ENCODE data around the gene KCNMA1. TPM values are rescaled to one million over a fixed set of nuclear protein-coding genes. Genes with fewer than 3 reads are reported as not detected.

Gene KCNMA1
- total RNA-seq, 3 donors from 2014 or later: 45.4 to 312 (median 62.4) TPM

DNA sequence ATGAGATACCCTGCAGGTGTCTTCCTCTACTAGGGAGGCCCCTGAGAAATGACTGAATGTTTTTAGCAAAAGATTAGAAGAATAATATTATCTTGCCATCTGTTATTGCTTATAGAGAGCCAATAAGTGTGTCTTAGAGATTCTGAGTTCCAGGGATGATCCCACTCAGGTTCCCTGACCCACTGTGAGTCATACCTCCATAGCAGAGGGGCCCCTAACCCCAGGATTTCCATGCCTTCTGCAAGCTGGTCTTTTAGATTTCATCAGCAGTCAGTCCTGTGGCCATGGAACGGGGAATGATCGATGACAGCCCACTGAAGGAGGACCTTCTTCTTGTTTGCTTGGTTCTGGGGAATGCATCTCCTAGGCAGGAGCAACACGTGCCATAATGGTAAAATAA is 333.4 kb downstream of the KCNMA1 start:
- ATAC-seq (no peak), DNase-seq (no peak)
- intact Hi-C loops (cut with DNase I, micrococcal nuclease): no loop called here
- H3K36me3 ChIP-seq (ENCODE audit: low read depth): no peaks in the 10 kb centered on the region
- no peak overlapping the region for H3K4me3 ChIP-seq
- TF ChIP-seq, protein P1, sequence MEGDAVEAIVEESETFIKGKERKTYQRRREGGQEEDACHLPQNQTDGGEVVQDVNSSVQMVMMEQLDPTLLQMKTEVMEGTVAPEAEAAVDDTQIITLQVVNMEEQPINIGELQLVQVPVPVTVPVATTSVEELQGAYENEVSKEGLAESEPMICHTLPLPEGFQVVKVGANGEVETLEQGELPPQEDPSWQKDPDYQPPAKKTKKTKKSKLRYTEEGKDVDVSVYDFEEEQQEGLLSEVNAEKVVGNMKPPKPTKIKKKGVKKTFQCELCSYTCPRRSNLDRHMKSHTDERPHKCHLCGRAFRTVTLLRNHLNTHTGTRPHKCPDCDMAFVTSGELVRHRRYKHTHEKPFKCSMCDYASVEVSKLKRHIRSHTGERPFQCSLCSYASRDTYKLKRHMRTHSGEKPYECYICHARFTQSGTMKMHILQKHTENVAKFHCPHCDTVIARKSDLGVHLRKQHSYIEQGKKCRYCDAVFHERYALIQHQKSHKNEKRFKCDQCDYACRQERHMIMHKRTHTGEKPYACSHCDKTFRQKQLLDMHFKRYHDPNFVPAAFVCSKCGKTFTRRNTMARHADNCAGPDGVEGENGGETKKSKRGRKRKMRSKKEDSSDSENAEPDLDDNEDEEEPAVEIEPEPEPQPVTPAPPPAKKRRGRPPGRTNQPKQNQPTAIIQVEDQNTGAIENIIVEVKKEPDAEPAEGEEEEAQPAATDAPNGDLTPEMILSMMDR (IDR thresholded peaks at IDR 0.05): no peak
- no peaks in the 10 kb centered on the region for H3K9me3 ChIP-seq
- no peaks in the 10 kb centered on the region for H3K4me1 ChIP-seq (ENCODE audit: low read depth)

DNA sequence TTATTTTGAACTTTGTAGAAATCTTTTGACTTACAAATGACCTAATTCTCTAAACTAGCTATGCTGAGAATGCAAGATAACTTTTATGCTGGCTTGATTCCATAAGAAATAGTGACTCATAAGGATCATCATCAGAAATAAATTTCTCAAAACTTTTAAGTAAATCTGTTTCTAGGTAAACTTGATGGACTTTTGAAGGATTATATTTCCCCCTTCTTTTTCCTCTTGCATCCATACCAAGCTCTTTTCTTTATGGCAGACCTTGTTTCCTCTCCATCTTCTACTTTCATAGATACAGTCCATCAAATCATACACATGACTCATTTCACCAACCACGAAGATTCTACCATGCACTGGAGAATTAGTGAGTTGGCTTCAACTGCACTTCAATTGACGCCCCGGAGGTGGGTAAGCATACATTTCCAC is 336.3 kb downstream of the KCNMA1 start:
- intact Hi-C loops (cut with DNase I, micrococcal nuclease): no loop called here
- ATAC-seq (no peak), DNase-seq (no peak)
- no peaks in the 10 kb centered on the region for H3K36me3 ChIP-seq (ENCODE audit: low read depth)
- H3K9me3 ChIP-seq: no peaks in the 10 kb centered on the region
- TF ChIP-seq, protein P1 (IDR thresholded peaks at IDR 0.05): no peak
- no peaks in the 10 kb centered on the region for H3K4me1 ChIP-seq (ENCODE audit: low read depth)
- H3K4me3 ChIP-seq: no peak overlapping the region

DNA sequence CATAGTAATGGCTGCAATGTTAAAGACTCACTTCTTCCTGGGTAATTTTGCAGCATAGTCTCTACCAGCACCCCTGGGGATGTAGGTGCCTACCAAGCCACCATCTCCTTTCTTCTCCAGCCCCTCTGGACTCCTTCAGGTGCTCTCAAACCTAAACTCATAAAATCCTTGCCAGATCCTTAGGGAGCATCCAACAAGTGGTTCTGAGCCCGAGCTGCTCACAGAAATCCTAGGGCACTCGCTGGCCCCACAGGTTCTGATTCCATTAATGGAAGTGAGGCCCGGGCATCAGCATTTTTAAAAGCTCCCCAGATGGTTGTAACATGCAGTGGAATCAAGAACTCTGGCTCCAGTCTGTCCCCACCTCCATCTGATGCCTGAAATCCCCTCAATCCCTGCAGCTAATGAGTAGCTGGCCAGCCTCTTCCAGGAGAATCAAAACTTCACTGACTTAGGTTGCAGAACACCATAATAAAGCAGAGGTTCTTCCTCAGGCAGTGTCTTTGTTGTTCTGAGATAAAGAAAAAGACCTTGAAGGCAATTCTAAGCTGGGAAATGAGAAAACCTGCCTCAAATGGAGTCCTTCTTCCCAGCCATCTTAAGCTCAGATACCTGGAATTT is 336.8 kb downstream of the KCNMA1 start:
- no peak for ATAC-seq
- H3K36me3 ChIP-seq (ENCODE audit: low read depth): no peaks in the 10 kb centered on the region
- no peaks in the 10 kb centered on the region for H3K4me1 ChIP-seq (ENCODE audit: low read depth)
- no peak for DNase-seq
- no peaks in the 10 kb centered on the region for H3K9me3 ChIP-seq
- intact Hi-C loops (cut with DNase I, micrococcal nuclease): no loop called here
- no peak overlapping the region for H3K4me3 ChIP-seq
- TF ChIP-seq, protein P1 (IDR thresholded peaks at IDR 0.05): no peak

DNA sequence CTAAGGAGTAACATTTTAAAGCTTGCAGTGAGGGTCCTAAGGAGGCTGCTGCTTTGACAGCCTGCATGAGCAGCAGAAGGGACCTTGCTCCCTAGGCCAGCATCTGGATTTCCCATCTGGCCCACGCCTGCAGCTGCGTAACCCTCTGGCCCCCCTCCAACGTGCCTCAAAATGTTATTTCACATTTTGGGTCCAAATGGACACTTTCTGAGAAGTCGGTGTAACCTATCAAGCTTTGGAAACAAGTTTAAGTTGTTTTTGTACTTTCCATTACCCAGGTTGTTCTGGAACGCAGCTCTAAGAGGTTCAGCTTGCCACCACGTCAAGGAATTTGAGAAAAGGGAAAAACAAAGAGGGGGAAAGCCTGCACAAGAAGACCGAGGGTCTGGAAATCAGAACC is 338.3 kb downstream of the KCNMA1 start:
- ATAC-seq (no peak), DNase-seq (no peak)
- TF ChIP-seq, protein P1 (IDR thresholded peaks at IDR 0.05): no peak
- no peak overlapping the region for H3K4me3 ChIP-seq
- H3K36me3 ChIP-seq (ENCODE audit: low read depth): no peaks in the 10 kb centered on the region
- no peaks in the 10 kb centered on the region for H3K4me1 ChIP-seq (ENCODE audit: low read depth)
- no peaks in the 10 kb centered on the region for H3K9me3 ChIP-seq
- intact Hi-C loops (cut with DNase I, micrococcal nuclease): no loop called here

DNA sequence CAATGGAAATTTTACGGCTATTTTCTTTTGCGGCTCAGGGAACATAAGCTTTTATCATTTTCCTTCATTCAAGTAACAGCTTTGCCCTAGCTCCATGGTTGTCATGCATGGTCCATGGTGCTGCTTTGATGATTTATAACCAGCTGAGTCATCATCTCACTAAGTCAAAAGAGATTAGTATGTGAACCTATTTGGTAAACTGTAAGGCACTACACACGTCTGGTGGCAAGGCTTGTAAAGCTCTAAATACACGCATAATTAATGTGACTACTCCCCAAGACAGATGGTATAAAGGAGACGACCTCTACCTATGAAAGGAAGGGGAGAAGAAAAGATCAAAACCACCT is 340.2 kb downstream of the KCNMA1 start:
- DNase-seq: no peak

More for the DNA sequence above, 340.2 kb downstream of the KCNMA1 start:
- Histone ChIP-seq H3K36me3 (ENCODE audit: low read depth) (no peaks in the 10 kb centered on the region), H3K4me3 (no peak overlapping the region), H3K4me1 (ENCODE audit: low read depth) (no peaks in the 10 kb centered on the region), H3K9me3 (no peaks in the 10 kb centered on the region)
- TF ChIP-seq, protein P1 (IDR thresholded peaks at IDR 0.05): no peak
- intact Hi-C loops (cut with DNase I, micrococcal nuclease): no loop called here
- ATAC-seq: no peak
